DND-41 (cell line): ENCODE measurements around the gene IL1RAPL2.

ENCODE experiments used
- EZH2 ChIP-seq: IDR thresholded peaks from 3 replicates; pipeline ENCODE4 v1.6.1; 2012; ENCODE audit warnings: borderline replicate concordance, low read depth, mild to moderate bottlenecking, moderate library complexity, low read length, inconsistent platforms; ENCODE audit not compliant: severe bottlenecking
- TF ChIP-seq, protein P1 (sequence below): IDR thresholded peaks from 2 replicates; pipeline ENCODE4 v1.5.1; 2012; ENCODE audit warnings: borderline replicate concordance, low read length, moderate library complexity, mild to moderate bottlenecking; ENCODE audit not compliant: poor library complexity, severe bottlenecking; ENCODE audit errors: extremely low read depth

- TF ChIP-seq, protein P1, sequence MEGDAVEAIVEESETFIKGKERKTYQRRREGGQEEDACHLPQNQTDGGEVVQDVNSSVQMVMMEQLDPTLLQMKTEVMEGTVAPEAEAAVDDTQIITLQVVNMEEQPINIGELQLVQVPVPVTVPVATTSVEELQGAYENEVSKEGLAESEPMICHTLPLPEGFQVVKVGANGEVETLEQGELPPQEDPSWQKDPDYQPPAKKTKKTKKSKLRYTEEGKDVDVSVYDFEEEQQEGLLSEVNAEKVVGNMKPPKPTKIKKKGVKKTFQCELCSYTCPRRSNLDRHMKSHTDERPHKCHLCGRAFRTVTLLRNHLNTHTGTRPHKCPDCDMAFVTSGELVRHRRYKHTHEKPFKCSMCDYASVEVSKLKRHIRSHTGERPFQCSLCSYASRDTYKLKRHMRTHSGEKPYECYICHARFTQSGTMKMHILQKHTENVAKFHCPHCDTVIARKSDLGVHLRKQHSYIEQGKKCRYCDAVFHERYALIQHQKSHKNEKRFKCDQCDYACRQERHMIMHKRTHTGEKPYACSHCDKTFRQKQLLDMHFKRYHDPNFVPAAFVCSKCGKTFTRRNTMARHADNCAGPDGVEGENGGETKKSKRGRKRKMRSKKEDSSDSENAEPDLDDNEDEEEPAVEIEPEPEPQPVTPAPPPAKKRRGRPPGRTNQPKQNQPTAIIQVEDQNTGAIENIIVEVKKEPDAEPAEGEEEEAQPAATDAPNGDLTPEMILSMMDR = no peak
- no peak for TF ChIP-seq EZH2
These were observed 369.6 kb downstream of the IL1RAPL2 start for GRCh38 chrX:104935581-104935980.
